OCI-LY7 (cell line): Measurements from ENCODE around the gene ALK. TPM values are rescaled to one million over a fixed set of nuclear protein-coding genes. Genes with fewer than 3 reads are reported as not detected.

ENCODE experiments used
- BruUV-seq: library from RNA; stranded (reverse); fragments of 400-500 nt; replicated peaks from 2 replicates; lab custom pipeline; 2021; lab: Mats Ljungman, UMichigan
- CTCF ChIA-PET: fragments of 300-600 bp; sonication (Branson Sonifier 250); formaldehyde crosslinking; loops from one replicate; lab custom pipeline; 2022; ENCODE audit warnings: antibody characterized with exemption; ENCODE audit not compliant: unreplicated experiment; lab: Charles Lee
- POLR2A ChIA-PET: fragments of 300-600 bp; sonication (Branson Sonifier 250); formaldehyde crosslinking; loops from one replicate; lab custom pipeline; 2022; ENCODE audit warnings: antibody characterized with exemption; lab: Charles Lee
- DNase-seq: peaks from one replicate; pipeline ENCODE4 v3.0.0-alpha.2; 2015; ENCODE audit warnings: low spot score
- H2AFZ ChIP-seq: fragments of 200-600 bp; sonication (generic), shearing (Covaris generic); 2 replicates; pipeline ENCODE4 v1.6.1; 2014; ENCODE audit warnings: mild to moderate bottlenecking, antibody characterized with exemption, low read length, moderate library complexity
- H3K27ac ChIP-seq: fragments of 200-600 bp; sonication (generic); 2 replicates; pipeline ENCODE4 v1.5.1; 2014; ENCODE audit warnings: mixed run types, low read depth, mild to moderate bottlenecking, moderate library complexity, low read length, inconsistent platforms; ENCODE audit not compliant: poor library complexity, severe bottlenecking
- H3K36me3 ChIP-seq: fragments of 200-600 bp; sonication (generic); 2 replicates; pipeline ENCODE4 v1.6.1; 2014; ENCODE audit warnings: mild to moderate bottlenecking, antibody characterized with exemption, low read length, moderate library complexity, mixed read lengths; ENCODE audit not compliant: insufficient read depth
- H3K4me1 ChIP-seq: fragments of 200-600 bp; sonication (generic); 2 replicates; pipeline ENCODE4 v1.5.1; 2014; ENCODE audit warnings: mild to moderate bottlenecking, low read length; ENCODE audit not compliant: insufficient read depth, poor library complexity, severe bottlenecking
- H3K4me2 ChIP-seq: fragments of 200-600 bp; sonication (generic); 2 replicates; pipeline ENCODE4 v1.6.1; 2014; ENCODE audit warnings: mild to moderate bottlenecking, low read length
- H3K4me3 ChIP-seq: fragments of 200-600 bp; sonication (generic); 2 replicates; pipeline ENCODE4 v1.5.1; 2014; ENCODE audit warnings: mild to moderate bottlenecking, low read depth, low read length; ENCODE audit not compliant: poor library complexity, severe bottlenecking
- H3K79me2 ChIP-seq: fragments of 200-600 bp; sonication (generic); 2 replicates; pipeline ENCODE4 v1.6.1; 2016; ENCODE audit warnings: low read depth, mild to moderate bottlenecking, low read length, moderate library complexity, mixed read lengths; ENCODE audit not compliant: insufficient read depth
- H3K9me2 ChIP-seq: fragments of 200-600 bp; sonication (generic); 2 replicates; pipeline ENCODE4 v1.6.1; 2016; ENCODE audit warnings: mild to moderate bottlenecking, low read length, mixed read lengths; ENCODE audit not compliant: insufficient read depth
- H3K9me3 ChIP-seq: fragments of 200-600 bp; sonication (generic); 2 replicates; pipeline ENCODE4 v1.6.1; 2014; ENCODE audit warnings: mild to moderate bottlenecking, mixed run types, low read length, mixed read lengths
- H4K20me1 ChIP-seq: fragments of 200-600 bp; sonication (generic); 2 replicates; pipeline ENCODE4 v1.6.1; 2014; ENCODE audit warnings: mild to moderate bottlenecking, antibody characterized with exemption, low read length, moderate library complexity, mixed read lengths; ENCODE audit not compliant: insufficient read depth
- CTCF ChIP-seq: fragments of 200-600 bp; sonication (generic); conservative IDR thresholded peaks from 2 replicates; pipeline ENCODE4 v1.5.1; 2014; ENCODE audit warnings: mild to moderate bottlenecking, antibody characterized with exemption, low read length, moderate library complexity, mixed read lengths
- EZH2phosphoT487 ChIP-seq: fragments of 200-600 bp; sonication (generic); IDR thresholded peaks from 2 replicates; pipeline ENCODE4 v1.6.1; 2018; ENCODE audit warnings: low read depth, borderline replicate concordance, mild to moderate bottlenecking, mixed run types, antibody characterized with exemption, low read length, moderate library complexity, mixed read lengths
- intact Hi-C: fragments of 100-400 bp; cut with micrococcal nuclease; formaldehyde crosslinking; loops from one replicate; pipeline ENCODE4 v1.10.0; 2022; ENCODE audit not compliant: unreplicated experiment
- total RNA-seq, 2 experiments: library from RNA; depleted of rRNA in 1 of 2; stranded (reverse); fragments of >200 nt in 1 of 2; shearing (Covaris generic) in 1 of 2; gene quantifications; 2 replicates each; pipeline ENCODE4 v1.2.3, GENCODE V29; 2014 to 2022

Gene ALK
- total RNA-seq, 2 experiments from 2014 or later: 0.09 TPM; not detected in 1

GRCh38 chr2:29263886-29264285, 657.5 kb downstream of the ALK start:
- H3K9me3 ChIP-seq: no peaks in the 10 kb centered on the region
- TF ChIP-seq CTCF: no peak
- TF ChIP-seq EZH2phosphoT487: no peak
- H3K27ac ChIP-seq: no peak overlapping the region
- H3K4me2 ChIP-seq: no peak overlapping the region
- no peaks in the 10 kb centered on the region for H3K9me2 ChIP-seq
- no peak overlapping the region for H2AFZ ChIP-seq
- no peaks in the 10 kb centered on the region for H3K36me3 ChIP-seq
- DNase-seq: no peak
- H3K4me3 ChIP-seq: no peak overlapping the region
- POLR2A ChIA-PET: no interaction called here
- BruUV-seq: no TSS peak
- no peaks in the 10 kb centered on the region; the same call in 1 of the 2 replicates for H4K20me1 ChIP-seq
- no peaks in the 10 kb centered on the region for H3K4me1 ChIP-seq
- CTCF ChIA-PET: no interaction called here
- intact Hi-C loops: no loop called here
- no peaks in the 10 kb centered on the region for H3K79me2 ChIP-seq

- H2AFZ ChIP-seq: no peak overlapping the region
- H3K27ac ChIP-seq: no peak overlapping the region
- intact Hi-C loops: no loop called here
- ChIA-PET CTCF (no interaction called here), POLR2A (no interaction called here)
- H3K9me3 ChIP-seq: no peaks in the 10 kb centered on the region
- no TSS peak for BruUV-seq
- no peaks in the 10 kb centered on the region for H3K79me2 ChIP-seq
- H3K4me3 ChIP-seq: no peak overlapping the region
- H3K4me1 ChIP-seq: no peaks in the 10 kb centered on the region
- no peak overlapping the region for H3K4me2 ChIP-seq
- no peaks in the 10 kb centered on the region for H3K36me3 ChIP-seq
- TF ChIP-seq EZH2phosphoT487: no peak
- TF ChIP-seq CTCF: no peak
- DNase-seq: no peak
- H3K9me2 ChIP-seq: no peaks in the 10 kb centered on the region
- H4K20me1 ChIP-seq: no peaks in the 10 kb centered on the region
Observed at GRCh38 chr2:29262681-29263260, 658.6 kb downstream of the ALK start.

GRCh38 chr2:29261003-29261402, 660.4 kb downstream of the ALK start:
- H3K79me2 ChIP-seq: no peaks in the 10 kb centered on the region
- no peaks in the 10 kb centered on the region for H3K9me2 ChIP-seq
- CTCF ChIA-PET: no interaction called here
- H3K27ac ChIP-seq: no peak overlapping the region
- POLR2A ChIA-PET: no interaction called here
- H3K4me2 ChIP-seq: no peak overlapping the region
- BruUV-seq: no TSS peak
- H3K4me3 ChIP-seq: no peak overlapping the region
- no peaks in the 10 kb centered on the region for H3K9me3 ChIP-seq
- intact Hi-C loops: no loop called here
- TF ChIP-seq CTCF (no peak), EZH2phosphoT487 (no peak)
- DNase-seq: no peak
- H3K4me1 ChIP-seq: no peaks in the 10 kb centered on the region
- no peak overlapping the region for H2AFZ ChIP-seq
- H4K20me1 ChIP-seq: no peaks in the 10 kb centered on the region
- H3K36me3 ChIP-seq: no peaks in the 10 kb centered on the region
